Occipital lobe (tissue), 2 donors: ENCODE results near the gene ADAMTS17. TPM values are rescaled to one million over a fixed set of nuclear protein-coding genes. Genes with fewer than 3 reads are reported as not detected.

Experiments
- small RNA-seq: library from RNA; depleted of rRNA; stranded (forward); fragments of <200 nt; gene quantifications from one replicate; pipeline ENCODE3, GENCODE V24; 2014
- total RNA-seq: library from RNA; depleted of rRNA; stranded (reverse); fragments of >200 nt; gene quantifications from one replicate; pipeline ENCODE4 v1.2.3, GENCODE V29; 2014

ADAMTS17 gene
- total RNA-seq, 1 donor from 2014 or later, result 5.1 TPM

Small RNA genes within 50 kb of the gene (small RNA-seq; reads per million reads assigned to genes)
- gene RNA5SP402, result not detected

Other genes starting within 250 kb of the ADAMTS17 start
- gene CERS3, start 187.0 kb upstream of the ADAMTS17 start, total RNA-seq, result 1.1 TPM